ENCODE results near the gene PELI1.

The PELI1 gene

GRCh38 chr2:64164629-64165028 is 20.4 kb upstream of the PELI1 start:
- no peak for ATAC-seq
- no peak for TF ChIP-seq PPARA (CRISPR knock-in tag; IDR thresholded peaks at IDR 0.05; ENCODE audit: borderline replicate concordance)
- TF ChIP-seq PATZ1 (CRISPR knock-in tag; IDR thresholded peaks at IDR 0.05; ENCODE audit: borderline replicate concordance) = no peak
- no peak for TF ChIP-seq BACH2 (CRISPR knock-in tag; IDR thresholded peaks at IDR 0.05; ENCODE audit: borderline replicate concordance)

GRCh38 chr2:64162516-64162915 is 18.3 kb upstream of the PELI1 start:
- no peak for ATAC-seq
- TF ChIP-seq CSRNP3 (CRISPR knock-in tag; IDR thresholded peaks at IDR 0.05) (no peak), ZNF565 (CRISPR knock-in tag; conservative IDR thresholded peaks at IDR 0.05; ENCODE audit: low read depth) (no peak), ESRRG (CRISPR knock-in tag; IDR thresholded peaks at IDR 0.05) (no peak), PPARA (CRISPR knock-in tag; IDR thresholded peaks at IDR 0.05; ENCODE audit: borderline replicate concordance) (no peak), RARB (CRISPR knock-in tag; IDR thresholded peaks at IDR 0.05) (no peak)

GRCh38 chr2:64157792-64158191 is 13.6 kb upstream of the PELI1 start:
- no peak for TF ChIP-seq ZNF565 (CRISPR knock-in tag; conservative IDR thresholded peaks at IDR 0.05; ENCODE audit: low read depth)
- TF ChIP-seq CSDC2 (CRISPR knock-in tag; IDR thresholded peaks at IDR 0.05) = no peak
- no peak for TF ChIP-seq PPARA (CRISPR knock-in tag; IDR thresholded peaks at IDR 0.05; ENCODE audit: borderline replicate concordance)
- TF ChIP-seq PATZ1 (CRISPR knock-in tag; IDR thresholded peaks at IDR 0.05; ENCODE audit: borderline replicate concordance) = no peak
- no peak for TF ChIP-seq ZC3H10 (CRISPR knock-in tag; IDR thresholded peaks at IDR 0.05)
- TF ChIP-seq BACH2 (CRISPR knock-in tag; IDR thresholded peaks at IDR 0.05; ENCODE audit: borderline replicate concordance) = no peak
- no peak for ATAC-seq

- ATAC-seq = peak; percentile 82
- TF ChIP-seq CSDC2 (CRISPR knock-in tag; IDR thresholded peaks at IDR 0.05) (no peak), TCF4 (CRISPR knock-in tag; IDR thresholded peaks at IDR 0.05; ENCODE audit: borderline replicate concordance) (peak; percentile 21; the same call in 1 of the 2 replicates), TSHZ2 (CRISPR knock-in tag; IDR thresholded peaks at IDR 0.05) (no peak), ISL1 (CRISPR knock-in tag; IDR thresholded peaks at IDR 0.05) (peak; percentile 57), TOX (CRISPR knock-in tag; IDR thresholded peaks at IDR 0.05; ENCODE audit: borderline replicate concordance) (no peak), BACH2 (CRISPR knock-in tag; IDR thresholded peaks at IDR 0.05; ENCODE audit: borderline replicate concordance) (no peak), CSRNP3 (CRISPR knock-in tag; IDR thresholded peaks at IDR 0.05) (no peak), PATZ1 (CRISPR knock-in tag; IDR thresholded peaks at IDR 0.05; ENCODE audit: borderline replicate concordance) (no peak), ZNF565 (CRISPR knock-in tag; conservative IDR thresholded peaks at IDR 0.05; ENCODE audit: low read depth) (no peak), ARNTL (CRISPR knock-in tag; IDR thresholded peaks at IDR 0.05; ENCODE audit: borderline replicate concordance, low read depth) (no peak), SNAI2 (CRISPR knock-in tag; IDR thresholded peaks at IDR 0.05) (no peak), CREB5 (CRISPR knock-in tag; IDR thresholded peaks at IDR 0.05; ENCODE audit: low read depth) (no peak), OSR1 (CRISPR knock-in tag; IDR thresholded peaks at IDR 0.05) (no peak)
Measured at GRCh38 chr2:64153811-64154210, 9.6 kb upstream of the PELI1 start.

Measured in SK-N-SH treated with all-trans-retinoic acid at 6 μM for 48 hours (cell line).